Measurements from ENCODE around the gene OTX2.
A peak's percentile ranks its signal among the peaks of the same experiment; 100 is the strongest.

OTX2 gene

DNA sequence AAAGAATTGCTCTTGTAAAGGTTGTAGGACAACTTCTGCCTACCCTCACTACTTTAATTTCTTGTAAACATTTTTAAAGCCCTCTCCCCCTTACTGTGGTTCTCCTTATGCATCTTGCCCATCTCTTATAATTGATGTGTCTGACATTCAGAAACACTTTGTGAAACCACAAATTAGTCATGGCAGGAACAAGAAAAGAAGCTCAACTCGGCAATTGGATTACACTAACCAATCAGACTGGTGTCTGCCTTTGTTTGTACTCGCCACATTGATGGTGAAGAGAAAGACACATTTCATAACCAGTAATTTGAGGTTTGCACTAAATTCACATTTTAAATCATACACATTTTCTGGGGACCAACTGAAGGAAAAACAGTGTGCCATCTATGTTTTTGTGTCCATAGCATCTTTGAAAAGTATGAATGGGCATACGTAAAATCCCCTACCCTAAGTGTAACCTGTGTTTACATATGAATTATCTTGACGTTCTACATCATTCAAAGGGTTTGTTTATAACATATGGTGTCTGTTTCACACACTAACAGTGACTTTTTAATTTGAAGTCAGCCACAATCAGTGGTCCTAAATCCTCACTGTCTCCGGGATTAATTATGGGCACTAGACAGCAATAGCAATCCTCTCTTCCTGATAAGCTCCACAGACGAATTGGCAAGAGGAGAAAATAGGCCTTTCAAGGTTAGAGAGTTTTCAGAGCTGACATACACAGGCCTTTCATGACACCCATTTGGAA lies 49.9 kb downstream of the OTX2 start (continued):
- TF ChIP-seq, protein P1, sequence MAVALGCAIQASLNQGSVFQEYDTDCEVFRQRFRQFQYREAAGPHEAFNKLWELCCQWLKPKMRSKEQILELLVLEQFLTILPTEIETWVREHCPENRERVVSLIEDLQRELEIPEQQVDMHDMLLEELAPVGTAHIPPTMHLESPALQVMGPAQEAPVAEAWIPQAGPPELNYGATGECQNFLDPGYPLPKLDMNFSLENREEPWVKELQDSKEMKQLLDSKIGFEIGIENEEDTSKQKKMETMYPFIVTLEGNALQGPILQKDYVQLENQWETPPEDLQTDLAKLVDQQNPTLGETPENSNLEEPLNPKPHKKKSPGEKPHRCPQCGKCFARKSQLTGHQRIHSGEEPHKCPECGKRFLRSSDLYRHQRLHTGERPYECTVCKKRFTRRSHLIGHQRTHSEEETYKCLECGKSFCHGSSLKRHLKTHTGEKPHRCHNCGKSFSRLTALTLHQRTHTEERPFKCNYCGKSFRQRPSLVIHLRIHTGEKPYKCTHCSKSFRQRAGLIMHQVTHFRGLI (tag by site-specific recombination; IDR thresholded peaks at IDR 0.05) = peak; percentile 8; the same call in 1 of the 2 replicates
- TF ChIP-seq WT1 (tag by site-specific recombination; IDR thresholded peaks at IDR 0.05) = 0 out of 2 replicates have a peak, but pooled peaks have one; percentile 47
- TF ChIP-seq ZNF629 (tag by site-specific recombination; IDR thresholded peaks at IDR 0.05) = 0 out of 2 replicates have a peak, but pooled peaks have one; percentile 11
- no peak for TF ChIP-seq ZNF529 (tag by site-specific recombination; IDR thresholded peaks at IDR 0.05; ENCODE audit: insufficient replicate concordance)
- peak; percentile 59 for TF ChIP-seq FEZF1 (tag by site-specific recombination; IDR thresholded peaks at IDR 0.05)
- no peak for TF ChIP-seq ZNF155 (tag by site-specific recombination; IDR thresholded peaks at IDR 0.05)
- TF ChIP-seq, protein P2, sequence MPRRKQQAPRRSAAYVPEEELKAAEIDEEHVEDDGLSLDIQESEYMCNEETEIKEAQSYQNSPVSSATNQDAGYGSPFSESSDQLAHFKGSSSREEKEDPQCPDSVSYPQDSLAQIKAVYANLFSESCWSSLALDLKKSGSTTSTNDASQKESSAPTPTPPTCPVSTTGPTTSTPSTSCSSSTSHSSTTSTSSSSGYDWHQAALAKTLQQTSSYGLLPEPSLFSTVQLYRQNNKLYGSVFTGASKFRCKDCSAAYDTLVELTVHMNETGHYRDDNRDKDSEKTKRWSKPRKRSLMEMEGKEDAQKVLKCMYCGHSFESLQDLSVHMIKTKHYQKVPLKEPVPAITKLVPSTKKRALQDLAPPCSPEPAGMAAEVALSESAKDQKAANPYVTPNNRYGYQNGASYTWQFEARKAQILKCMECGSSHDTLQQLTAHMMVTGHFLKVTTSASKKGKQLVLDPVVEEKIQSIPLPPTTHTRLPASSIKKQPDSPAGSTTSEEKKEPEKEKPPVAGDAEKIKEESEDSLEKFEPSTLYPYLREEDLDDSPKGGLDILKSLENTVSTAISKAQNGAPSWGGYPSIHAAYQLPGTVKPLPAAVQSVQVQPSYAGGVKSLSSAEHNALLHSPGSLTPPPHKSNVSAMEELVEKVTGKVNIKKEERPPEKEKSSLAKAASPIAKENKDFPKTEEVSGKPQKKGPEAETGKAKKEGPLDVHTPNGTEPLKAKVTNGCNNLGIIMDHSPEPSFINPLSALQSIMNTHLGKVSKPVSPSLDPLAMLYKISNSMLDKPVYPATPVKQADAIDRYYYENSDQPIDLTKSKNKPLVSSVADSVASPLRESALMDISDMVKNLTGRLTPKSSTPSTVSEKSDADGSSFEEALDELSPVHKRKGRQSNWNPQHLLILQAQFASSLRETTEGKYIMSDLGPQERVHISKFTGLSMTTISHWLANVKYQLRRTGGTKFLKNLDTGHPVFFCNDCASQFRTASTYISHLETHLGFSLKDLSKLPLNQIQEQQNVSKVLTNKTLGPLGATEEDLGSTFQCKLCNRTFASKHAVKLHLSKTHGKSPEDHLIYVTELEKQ (tag by site-specific recombination; IDR thresholded peaks at IDR 0.05; ENCODE audit: borderline replicate concordance) = 0 out of 2 replicates have a peak, but pooled peaks have one; percentile 31
- TF ChIP-seq ZNF112 (tag by site-specific recombination; IDR thresholded peaks at IDR 0.05) = no peak
- 0 out of 2 replicates have a peak, but pooled peaks have one; percentile 4 for TF ChIP-seq OVOL3 (tag by site-specific recombination; IDR thresholded peaks at IDR 0.05)

DNA sequence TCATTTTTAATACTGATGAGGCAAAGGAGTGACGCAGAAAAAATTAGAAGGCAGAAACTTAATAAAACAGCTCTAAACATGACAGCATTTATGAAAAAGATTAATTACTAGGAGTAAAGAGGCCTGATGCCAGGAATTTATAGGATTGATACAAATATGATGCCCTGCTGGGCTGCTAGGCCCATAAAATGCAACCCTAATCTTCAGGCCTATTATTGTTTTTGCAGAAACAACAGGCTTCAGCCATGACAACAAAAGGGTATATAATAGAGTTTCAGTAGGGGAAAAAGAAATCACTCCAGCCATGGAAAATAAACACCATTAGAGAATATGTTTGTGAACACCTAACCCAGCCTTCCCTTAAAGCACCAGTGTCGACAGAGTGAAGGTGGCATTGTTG lies 50.6 kb downstream of the OTX2 start:
- CTCF ChIA-PET = interaction anchor here (0.9 kb wide), 1 partner anchor 18 kb away, joined by 4 read pairs; no protein-coding TSS in a partner anchor
- TF ChIP-seq KLF1 (tag by site-specific recombination; IDR thresholded peaks at IDR 0.05) (no peak), ZNF394 (tag by site-specific recombination; IDR thresholded peaks at IDR 0.05; ENCODE audit: borderline replicate concordance) (no peak), ZNF302 (tag by site-specific recombination; IDR thresholded peaks at IDR 0.05; ENCODE audit: low read depth) (no peak), ZNF341 (tag by site-specific recombination; IDR thresholded peaks at IDR 0.05; ENCODE audit: low read depth) (no peak), ZNF10 (tag by site-specific recombination; IDR thresholded peaks at IDR 0.05) (no peak), ZXDB (tag by site-specific recombination; IDR thresholded peaks at IDR 0.05) (no peak), ZFP69B (tag by site-specific recombination; IDR thresholded peaks at IDR 0.05) (no peak), GLI2 (tag by site-specific recombination; IDR thresholded peaks at IDR 0.05; ENCODE audit: borderline replicate concordance, low read depth) (0 out of 2 replicates have a peak, but pooled peaks have one; percentile 23), ZNF529 (tag by site-specific recombination; IDR thresholded peaks at IDR 0.05; ENCODE audit: insufficient replicate concordance) (no peak), SALL2 (tag by site-specific recombination; IDR thresholded peaks at IDR 0.05; ENCODE audit: borderline replicate concordance) (no peak), SP2 (tag by site-specific recombination; IDR thresholded peaks at IDR 0.05) (no peak), SP3 (tag by site-specific recombination; IDR thresholded peaks at IDR 0.05) (no peak), ZNF133 (tag by site-specific recombination; IDR thresholded peaks at IDR 0.05) (no peak), SETDB1 (IDR thresholded peaks at IDR 0.05; ENCODE audit: insufficient read length, low read length) (no peak), IKZF3 (tag by site-specific recombination; IDR thresholded peaks at IDR 0.05) (peak; percentile 67; the same call in 1 of the 2 replicates), ZNF248 (tag by site-specific recombination; IDR thresholded peaks at IDR 0.05) (no peak), ZNF555 (tag by site-specific recombination; conservative IDR thresholded peaks at IDR 0.05) (no peak), ZNF585B (tag by site-specific recombination; IDR thresholded peaks at IDR 0.05) (no peak)
- TF ChIP-seq, protein P3, sequence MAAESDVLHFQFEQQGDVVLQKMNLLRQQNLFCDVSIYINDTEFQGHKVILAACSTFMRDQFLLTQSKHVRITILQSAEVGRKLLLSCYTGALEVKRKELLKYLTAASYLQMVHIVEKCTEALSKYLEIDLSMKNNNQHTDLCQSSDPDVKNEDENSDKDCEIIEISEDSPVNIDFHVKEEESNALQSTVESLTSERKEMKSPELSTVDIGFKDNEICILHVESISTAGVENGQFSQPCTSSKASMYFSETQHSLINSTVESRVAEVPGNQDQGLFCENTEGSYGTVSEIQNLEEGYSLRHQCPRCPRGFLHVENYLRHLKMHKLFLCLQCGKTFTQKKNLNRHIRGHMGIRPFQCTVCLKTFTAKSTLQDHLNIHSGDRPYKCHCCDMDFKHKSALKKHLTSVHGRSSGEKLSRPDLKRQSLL (tag by site-specific recombination; IDR thresholded peaks at IDR 0.05) = no peak
- TF ChIP-seq, protein P4, sequence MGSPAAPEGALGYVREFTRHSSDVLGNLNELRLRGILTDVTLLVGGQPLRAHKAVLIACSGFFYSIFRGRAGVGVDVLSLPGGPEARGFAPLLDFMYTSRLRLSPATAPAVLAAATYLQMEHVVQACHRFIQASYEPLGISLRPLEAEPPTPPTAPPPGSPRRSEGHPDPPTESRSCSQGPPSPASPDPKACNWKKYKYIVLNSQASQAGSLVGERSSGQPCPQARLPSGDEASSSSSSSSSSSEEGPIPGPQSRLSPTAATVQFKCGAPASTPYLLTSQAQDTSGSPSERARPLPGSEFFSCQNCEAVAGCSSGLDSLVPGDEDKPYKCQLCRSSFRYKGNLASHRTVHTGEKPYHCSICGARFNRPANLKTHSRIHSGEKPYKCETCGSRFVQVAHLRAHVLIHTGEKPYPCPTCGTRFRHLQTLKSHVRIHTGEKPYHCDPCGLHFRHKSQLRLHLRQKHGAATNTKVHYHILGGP (tag by site-specific recombination; IDR thresholded peaks at IDR 0.05) = 0 out of 2 replicates have a peak, but pooled peaks have one; percentile 30

More for the DNA sequence above, 50.6 kb downstream of the OTX2 start:
- no peaks in the 10 kb centered on the region for H3K36me3 ChIP-seq (ENCODE audit: control insufficient read depth in 2 of 2, insufficient read depth in 1 of 2, low read length in 2 of 2)
- peaks cover 33% of the 10 kb centered on the region for H3K4me1 ChIP-seq (ENCODE audit: control insufficient read depth, insufficient read depth, low read length)
- H3K27ac ChIP-seq (ENCODE audit: extremely low read depth, low read depth, low read length) = peak overlapping the region; percentile 64
- POLR2A ChIA-PET = no interaction called here
- no peaks in the 10 kb centered on the region for H3K9me3 ChIP-seq (ENCODE audit: control insufficient read depth, insufficient read depth, low read depth, low read length)
- H3K4me3 ChIP-seq (ENCODE audit: low read depth, low read length) = no peak overlapping the region

Data from HEK293 (cell line).